ENCODE data around the gene PRELID3B. TPM values are rescaled to one million over a fixed set of nuclear protein-coding genes. Genes with fewer than 3 reads are reported as not detected.

PRELID3B gene
- total RNA-seq, 1 donor from 2014 or later, result 52.8 TPM

- no peak for DNase-seq (ENCODE audit: low spot score, unreplicated experiment)
Observed at GRCh38 chr20:58988565-58988882, 54.1 kb downstream of the PRELID3B start.

GRCh38 chr20:58987790-58988564, 54.6 kb downstream of the PRELID3B start:
- peaks cover 30% of the 10 kb centered on the region for H3K4me1 Mint-ChIP-seq (ENCODE audit: low read depth)
- no peak for TF ChIP-seq CTCF (IDR thresholded peaks at IDR 0.05; ENCODE audit: unreplicated experiment)
- H3K27ac Mint-ChIP-seq, result no peak overlapping the region
- peaks cover 32% of the 10 kb centered on the region for H3K36me3 Mint-ChIP-seq (ENCODE audit: insufficient read depth)
- DNase-seq (ENCODE audit: low spot score, unreplicated experiment), result no peak
- no peaks in the 10 kb centered on the region for H3K27me3 Mint-ChIP-seq
- H3K4me3 Mint-ChIP-seq (ENCODE audit: low read depth), result no peak overlapping the region
- no peaks in the 10 kb centered on the region for H3K9me3 Mint-ChIP-seq (ENCODE audit: low read depth)

More at GRCh38 chr20:58988565-58988882, 54.1 kb downstream of the PRELID3B start:
- Mint-ChIP-seq H3K4me3 (ENCODE audit: low read depth) (no peak overlapping the region), H3K9me3 (ENCODE audit: low read depth) (no peaks in the 10 kb centered on the region), H3K4me1 (ENCODE audit: low read depth) (peaks cover 30% of the 10 kb centered on the region), H3K36me3 (ENCODE audit: insufficient read depth) (peaks cover 33% of the 10 kb centered on the region), H3K27me3 (no peaks in the 10 kb centered on the region), H3K27ac (no peak overlapping the region)
- no peak for TF ChIP-seq CTCF (IDR thresholded peaks at IDR 0.05; ENCODE audit: unreplicated experiment)

GRCh38 chr20:58986968-58987517, 55.5 kb downstream of the PRELID3B start:
- H3K4me3 Mint-ChIP-seq (ENCODE audit: low read depth), result no peak overlapping the region
- H3K27ac Mint-ChIP-seq, result peak overlapping the region; percentile 84
- H3K9me3 Mint-ChIP-seq (ENCODE audit: low read depth), result no peaks in the 10 kb centered on the region
- DNase-seq (ENCODE audit: low spot score, unreplicated experiment), result no peak
- TF ChIP-seq CTCF (IDR thresholded peaks at IDR 0.05; ENCODE audit: unreplicated experiment), result no peak
- peaks cover 31% of the 10 kb centered on the region for H3K36me3 Mint-ChIP-seq (ENCODE audit: insufficient read depth)
- H3K4me1 Mint-ChIP-seq (ENCODE audit: low read depth), result peaks cover 37% of the 10 kb centered on the region
- no peaks in the 10 kb centered on the region for H3K27me3 Mint-ChIP-seq

GRCh38 chr20:58986286-58986967, 56.2 kb downstream of the PRELID3B start:
- peaks cover 35% of the 10 kb centered on the region for H3K4me1 Mint-ChIP-seq (ENCODE audit: low read depth)
- TF ChIP-seq CTCF (IDR thresholded peaks at IDR 0.05; ENCODE audit: unreplicated experiment), result no peak
- H3K9me3 Mint-ChIP-seq (ENCODE audit: low read depth), result no peaks in the 10 kb centered on the region
- no peak overlapping the region for H3K4me3 Mint-ChIP-seq (ENCODE audit: low read depth)
- DNase-seq (ENCODE audit: low spot score, unreplicated experiment), result no peak
- H3K36me3 Mint-ChIP-seq (ENCODE audit: insufficient read depth), result peaks cover 27% of the 10 kb centered on the region
- peak overlapping the region; percentile 84 for H3K27ac Mint-ChIP-seq
- H3K27me3 Mint-ChIP-seq, result no peaks in the 10 kb centered on the region

GRCh38 chr20:58985656-58986055, 56.9 kb downstream of the PRELID3B start:
- no peak for TF ChIP-seq CTCF (IDR thresholded peaks at IDR 0.05; ENCODE audit: unreplicated experiment)
- DNase-seq (ENCODE audit: low spot score, unreplicated experiment), result no peak
- Mint-ChIP-seq H3K27ac (peak overlapping the region; percentile 29), H3K27me3 (no peaks in the 10 kb centered on the region), H3K4me1 (ENCODE audit: low read depth) (peaks cover 35% of the 10 kb centered on the region), H3K4me3 (ENCODE audit: low read depth) (no peak overlapping the region), H3K36me3 (ENCODE audit: insufficient read depth) (peaks cover 22% of the 10 kb centered on the region), H3K9me3 (ENCODE audit: low read depth) (no peaks in the 10 kb centered on the region)

Measured in progenitor cell of endocrine pancreas (in vitro differentiated cells).